Left lung (tissue), 10 donors: ENCODE data around the gene LSM5. TPM values are rescaled to one million over a fixed set of nuclear protein-coding genes. Genes with fewer than 3 reads are reported as not detected.

Experiments
- ATAC-seq: fragments of 200-7000 bp; cut with Tn5 transposase; one replicate; pipeline ENCODE4 v1.9.1; 2020; ENCODE audit warnings: moderate library complexity
- DNase-seq, 4 donors: peaks; one replicate each; pipeline ENCODE4 v3.0.0-alpha.2; 2013 to 2020
- H3K27ac ChIP-seq, 2 donors: fragments of 200-600 bp; sonication (generic) in 1 of 2; one replicate each; pipeline versions ENCODE4 v1.5.0 to v1.8.0; 2020 to 2021
- H3K27me3 ChIP-seq, 2 donors: fragments of 200-600 bp; sonication (generic) in 1 of 2; one replicate each; pipeline versions ENCODE4 v1.5.0 to v1.8.0; 2020 to 2021
- H3K36me3 ChIP-seq, 2 donors: fragments of 200-600 bp; sonication (generic) in 1 of 2; one replicate each; pipeline versions ENCODE4 v1.5.0 to v1.8.0; 2020 to 2021
- H3K4me1 ChIP-seq, 2 donors: fragments of 200-600 bp; one replicate each; pipeline ENCODE4 v1.8.0; 2021
- H3K4me3 ChIP-seq, 2 donors: fragments of 200-600 bp; sonication (generic) in 1 of 2; one replicate each; pipeline versions ENCODE4 v1.5.0 to v1.8.0; 2020 to 2021; ENCODE audit warnings: mild to moderate bottlenecking in 1 of 2
- H3K9me3 ChIP-seq, 2 donors: fragments of 200-600 bp; sonication (generic) in 1 of 2; one replicate each; pipeline versions ENCODE4 v1.5.0 to v1.8.0; 2020 to 2021
- intact Hi-C, 2 donors: fragments of 100-400 bp; cut with DNase I; formaldehyde crosslinking; loops; one replicate each; pipeline versions ENCODE4 v1.11.2 to v1.14.2; 2022
- polyA plus RNA-seq, 6 donors: library from polyadenylated mRNA; unstranded; fragments of 120-200 nt; gene quantifications; one replicate each; pipeline ENCODE4 v1.2.1, GENCODE V29; 2013; ENCODE audit not compliant: insufficient read length in 6 of 6
- total RNA-seq, 2 donors: library from RNA; stranded (reverse); fragmentation: NEBNext Ultra II Directional; extraction: Animal tissue kit (Norgen Biotek cat#: 25700); gene quantifications; one replicate each; pipeline ENCODE4 v1.2.1, GENCODE V29; 2021
- TF ChIP-seq, protein P1 (sequence below), 2 donors: fragments of 200-600 bp; sonication (generic) in 1 of 2; IDR thresholded peaks; one replicate each; pipeline versions ENCODE4 v1.5.0 to v1.8.0; 2021; ENCODE audit warnings: antibody characterized with exemption in 2 of 2
- donor health status: DM: no; HTN: yes; CAD: no.
- donor health status: DM: no; HTN: no; CAD: no.

LSM5 gene
- total and polyA plus RNA-seq, 8 donors, result 39.4 to 90.0 (median 74.5) TPM

- no peak overlapping the region for H3K27ac ChIP-seq
- peaks cover 0 to 7% of the 10 kb centered on the region in 2 donors for H3K4me1 ChIP-seq
- intact Hi-C loops, result no loop called here
- no peaks in the 10 kb centered on the region for H3K36me3 ChIP-seq
- TF ChIP-seq, protein P1, sequence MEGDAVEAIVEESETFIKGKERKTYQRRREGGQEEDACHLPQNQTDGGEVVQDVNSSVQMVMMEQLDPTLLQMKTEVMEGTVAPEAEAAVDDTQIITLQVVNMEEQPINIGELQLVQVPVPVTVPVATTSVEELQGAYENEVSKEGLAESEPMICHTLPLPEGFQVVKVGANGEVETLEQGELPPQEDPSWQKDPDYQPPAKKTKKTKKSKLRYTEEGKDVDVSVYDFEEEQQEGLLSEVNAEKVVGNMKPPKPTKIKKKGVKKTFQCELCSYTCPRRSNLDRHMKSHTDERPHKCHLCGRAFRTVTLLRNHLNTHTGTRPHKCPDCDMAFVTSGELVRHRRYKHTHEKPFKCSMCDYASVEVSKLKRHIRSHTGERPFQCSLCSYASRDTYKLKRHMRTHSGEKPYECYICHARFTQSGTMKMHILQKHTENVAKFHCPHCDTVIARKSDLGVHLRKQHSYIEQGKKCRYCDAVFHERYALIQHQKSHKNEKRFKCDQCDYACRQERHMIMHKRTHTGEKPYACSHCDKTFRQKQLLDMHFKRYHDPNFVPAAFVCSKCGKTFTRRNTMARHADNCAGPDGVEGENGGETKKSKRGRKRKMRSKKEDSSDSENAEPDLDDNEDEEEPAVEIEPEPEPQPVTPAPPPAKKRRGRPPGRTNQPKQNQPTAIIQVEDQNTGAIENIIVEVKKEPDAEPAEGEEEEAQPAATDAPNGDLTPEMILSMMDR (IDR thresholded peaks at IDR 0.05), result no peak
- H3K4me3 ChIP-seq, result no peak overlapping the region
- peaks cover 6 to 31% of the 10 kb centered on the region in 2 donors for H3K9me3 ChIP-seq
- no peaks in the 10 kb centered on the region for H3K27me3 ChIP-seq
- peak in 1 of 4 donors; percentile 12 for DNase-seq
- no peak for ATAC-seq
Measured at GRCh38 chr7:32518534-32519140, 28.5 kb upstream of the LSM5 start.

DNA sequence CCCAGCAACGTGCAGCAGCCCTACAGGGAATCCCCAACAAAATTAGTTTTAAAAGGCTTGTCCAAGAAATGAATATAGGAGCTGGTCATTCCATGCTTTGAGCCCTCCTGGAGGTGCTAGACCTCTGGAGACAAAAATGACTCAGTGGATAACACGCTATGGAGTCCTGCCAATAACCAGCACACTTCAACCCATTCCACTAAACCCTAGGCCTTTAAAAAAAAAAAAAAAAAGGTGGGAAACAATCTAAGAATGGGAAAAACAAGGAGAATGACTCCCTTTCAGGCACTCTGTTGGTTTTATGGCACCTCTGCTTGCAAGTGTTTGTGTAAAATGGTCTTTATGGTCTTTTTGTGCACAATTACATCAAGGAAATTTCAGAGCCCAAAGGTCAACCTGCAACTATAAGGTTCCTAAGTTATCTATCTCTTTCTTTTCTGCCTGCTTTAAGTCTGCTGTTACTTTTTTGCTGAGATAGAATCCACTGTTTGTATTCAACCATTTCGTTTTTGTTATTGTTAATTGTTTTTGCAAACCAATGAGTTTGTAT is 26.4 kb upstream of the LSM5 start:
- Histone ChIP-seq H3K36me3 (no peaks in the 10 kb centered on the region), H3K27me3 (no peaks in the 10 kb centered on the region), H3K4me3 (no peak overlapping the region), H3K9me3 (peaks cover 6 to 31% of the 10 kb centered on the region in 2 donors), H3K27ac (peak overlapping the region in 1 of 2 donors; percentile 25), H3K4me1 (peaks cover 0 to 7% of the 10 kb centered on the region in 2 donors)
- intact Hi-C loops, result no loop called here
- TF ChIP-seq, protein P1 (IDR thresholded peaks at IDR 0.05), result no peak
- no peak for DNase-seq
- no peak for ATAC-seq

DNA sequence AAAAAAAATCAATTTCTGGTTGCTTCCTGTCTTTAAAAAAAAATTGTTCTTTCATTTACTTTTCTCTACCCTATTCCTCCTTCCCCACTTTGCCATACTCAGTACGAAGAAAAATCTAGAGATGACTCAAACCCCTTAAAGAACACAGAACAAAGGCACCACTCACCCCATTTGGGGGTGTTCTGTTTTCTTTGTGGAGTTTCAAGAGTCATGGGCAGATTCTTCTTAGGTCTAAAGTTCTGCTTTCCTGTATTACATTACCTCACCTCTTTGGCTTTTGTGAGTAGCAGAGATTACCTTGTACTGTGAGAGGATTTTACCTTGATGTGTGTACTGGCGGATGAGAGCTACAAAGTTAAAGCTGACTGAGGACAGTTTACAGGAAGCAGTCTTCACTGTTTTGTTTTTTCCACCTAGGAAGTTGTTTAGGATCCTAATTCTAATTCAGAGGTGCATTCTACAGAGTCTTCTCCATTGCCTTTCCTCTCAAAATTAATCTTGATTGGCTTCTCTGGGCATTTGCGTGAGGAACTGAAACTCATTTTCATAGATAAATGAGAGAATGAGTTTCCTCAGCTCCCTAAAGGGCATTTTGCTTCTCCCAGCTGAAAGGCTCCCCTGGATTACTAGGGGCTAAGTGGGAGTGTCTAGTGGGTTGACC is 25.8 kb upstream of the LSM5 start:
- H3K27ac ChIP-seq, result peak overlapping the region; percentile 25 to 26
- TF ChIP-seq, protein P1 (IDR thresholded peaks at IDR 0.05), result no peak
- ATAC-seq (peak; percentile 54), DNase-seq (no peak)
- intact Hi-C loops, result no loop called here
- H3K36me3 ChIP-seq, result no peaks in the 10 kb centered on the region
- peaks cover 0 to 7% of the 10 kb centered on the region in 2 donors for H3K4me1 ChIP-seq
- peaks cover 6 to 31% of the 10 kb centered on the region in 2 donors for H3K9me3 ChIP-seq
- no peak overlapping the region for H3K4me3 ChIP-seq
- no peaks in the 10 kb centered on the region for H3K27me3 ChIP-seq

- TF ChIP-seq, protein P1 (IDR thresholded peaks at IDR 0.05), result no peak
- no peak overlapping the region for H3K27ac ChIP-seq
- H3K4me1 ChIP-seq, result peaks cover 0 to 10% of the 10 kb centered on the region in 2 donors
- DNase-seq, result no peak
- H3K9me3 ChIP-seq, result peaks cover 0 to 6% of the 10 kb centered on the region in 2 donors
- H3K4me3 ChIP-seq, result no peak overlapping the region
- H3K27me3 ChIP-seq, result no peaks in the 10 kb centered on the region
- intact Hi-C loops, result no loop called here
- no peaks in the 10 kb centered on the region for H3K36me3 ChIP-seq
- ATAC-seq, result no peak
Measured at GRCh38 chr7:32513210-32513609, 23.0 kb upstream of the LSM5 start.

GRCh38 chr7:32511791-32512190 is 21.6 kb upstream of the LSM5 start:
- peaks cover 0 to 16% of the 10 kb centered on the region in 2 donors for H3K4me1 ChIP-seq
- H3K4me3 ChIP-seq, result no peak overlapping the region
- intact Hi-C loops, result no loop called here
- H3K27ac ChIP-seq, result no peak overlapping the region
- H3K36me3 ChIP-seq, result no peaks in the 10 kb centered on the region
- DNase-seq, result no peak
- no peaks in the 10 kb centered on the region for H3K27me3 ChIP-seq
- TF ChIP-seq, protein P1 (IDR thresholded peaks at IDR 0.05), result no peak
- H3K9me3 ChIP-seq, result no peaks in the 10 kb centered on the region
- no peak for ATAC-seq
